Activated CD8-positive, alpha-beta memory T cell treated with anti-CD3 and anti-CD28 coated beads, Interleukin-2, amount 50 U/mL, for 4 hours (primary cell): Measurements from ENCODE around the gene CFAP58.
"Not testable (repeated sequence)": the region's sequence is repeated elsewhere in the genome, so short reads cannot be mapped to it uniquely, and the experiment has no call there.

Experiments
- DNase-seq: peaks from one replicate; pipeline ENCODE4 v3.0.0-alpha.2; 2020

Gene CFAP58

GRCh38 chr10:104445359-104445758, 91.7 kb downstream of the CFAP58 start:
- DNase-seq = no peak

- no peak for DNase-seq
These were observed 92.5 kb downstream of the CFAP58 start for GRCh38 chr10:104446151-104446550.

GRCh38 chr10:104447331-104447730, 93.7 kb downstream of the CFAP58 start:
- no peak for DNase-seq

GRCh38 chr10:104447906-104448305, 94.3 kb downstream of the CFAP58 start:
- DNase-seq = no peak

- DNase-seq = no peak
These were observed 95.8 kb downstream of the CFAP58 start for GRCh38 chr10:104449391-104449790.

- DNase-seq = no peak
These were observed 96.9 kb downstream of the CFAP58 start for GRCh38 chr10:104450490-104450889.

- DNase-seq = no peak
These were observed 97.3 kb downstream of the CFAP58 start for GRCh38 chr10:104450954-104451353.

- DNase-seq = no peak
These were observed 99.3 kb downstream of the CFAP58 start for GRCh38 chr10:104452977-104453376.

- no peak for DNase-seq
These were observed 103.3 kb downstream of the CFAP58 start for GRCh38 chr10:104456802-104457542.

GRCh38 chr10:104457543-104457828, 103.9 kb downstream of the CFAP58 start:
- no peak for DNase-seq

GRCh38 chr10:104465575-104465974, 111.9 kb downstream of the CFAP58 start:
- not testable (repeated sequence) for DNase-seq

GRCh38 chr10:104468818-104469217, 115.2 kb downstream of the CFAP58 start:
- DNase-seq = not testable (repeated sequence)

GRCh38 chr10:104472505-104472904, 118.9 kb downstream of the CFAP58 start:
- DNase-seq = no peak

GRCh38 chr10:104472957-104473745, 119.5 kb downstream of the CFAP58 start:
- DNase-seq = no peak

- no peak for DNase-seq
These were observed 124.7 kb downstream of the CFAP58 start for GRCh38 chr10:104478380-104478779.

- no peak for DNase-seq
These were observed 126.4 kb downstream of the CFAP58 start for GRCh38 chr10:104479906-104480593.

GRCh38 chr10:104480797-104481196, 127.2 kb downstream of the CFAP58 start:
- DNase-seq = no peak

- DNase-seq = no peak
These were observed 129.9 kb downstream of the CFAP58 start for GRCh38 chr10:104483582-104483981.

- no peak for DNase-seq
These were observed 132.0 kb downstream of the CFAP58 start for GRCh38 chr10:104485632-104486031.

- no peak for DNase-seq
These were observed 133.2 kb downstream of the CFAP58 start for GRCh38 chr10:104486803-104487202.

- no peak for DNase-seq
These were observed 134.3 kb downstream of the CFAP58 start for GRCh38 chr10:104487794-104488438.

- no peak for DNase-seq
These were observed 134.8 kb downstream of the CFAP58 start for GRCh38 chr10:104488439-104488832.

- DNase-seq = no peak
These were observed 138.8 kb downstream of the CFAP58 start for GRCh38 chr10:104492329-104492940.
